ENCODE data around the gene DMRT2.
A peak's percentile ranks its signal among the peaks of the same experiment; 100 is the strongest.

The DMRT2 gene

DNA sequence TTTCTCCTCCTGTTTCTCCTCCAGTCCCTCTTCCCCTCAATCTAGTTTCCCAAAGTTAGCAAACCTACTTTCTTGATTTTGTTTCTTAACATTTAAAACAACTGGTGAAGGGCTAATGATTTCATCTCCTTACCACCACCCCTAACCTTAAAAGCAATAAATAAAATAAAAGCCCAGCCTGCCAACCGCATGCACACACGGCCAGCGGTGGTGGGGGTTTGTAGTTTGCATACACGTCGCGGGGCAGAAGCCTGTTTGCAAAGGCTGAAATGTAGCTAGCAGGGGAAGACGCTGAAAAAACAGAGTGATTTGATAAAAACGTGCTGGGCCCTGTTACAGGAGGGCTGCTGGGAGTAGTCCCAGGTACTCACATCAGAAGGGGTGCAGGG is 1.9 kb upstream of the DMRT2 start:
- no peak for DNase-seq

DNA sequence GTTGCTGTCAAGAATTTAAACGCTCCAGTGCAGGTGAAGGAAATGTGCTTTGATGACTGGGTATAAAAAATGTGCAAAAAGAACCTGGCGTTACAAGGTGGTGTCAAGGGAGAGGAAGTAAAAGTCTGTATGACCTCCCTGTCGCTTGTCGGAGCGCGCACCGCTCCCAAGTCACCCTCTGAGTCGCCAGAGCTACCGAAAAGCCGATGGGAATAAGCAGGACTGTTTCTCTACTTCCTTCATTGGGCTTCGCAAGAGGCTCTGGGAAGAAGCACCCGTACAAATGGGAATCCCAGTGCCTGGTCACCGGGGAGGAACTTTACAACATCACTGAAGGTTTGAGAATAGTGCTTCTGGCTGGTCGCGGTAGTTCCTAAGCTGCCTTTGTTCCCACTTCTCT is 1.3 kb upstream of the DMRT2 start:
- no peak for DNase-seq

DNA sequence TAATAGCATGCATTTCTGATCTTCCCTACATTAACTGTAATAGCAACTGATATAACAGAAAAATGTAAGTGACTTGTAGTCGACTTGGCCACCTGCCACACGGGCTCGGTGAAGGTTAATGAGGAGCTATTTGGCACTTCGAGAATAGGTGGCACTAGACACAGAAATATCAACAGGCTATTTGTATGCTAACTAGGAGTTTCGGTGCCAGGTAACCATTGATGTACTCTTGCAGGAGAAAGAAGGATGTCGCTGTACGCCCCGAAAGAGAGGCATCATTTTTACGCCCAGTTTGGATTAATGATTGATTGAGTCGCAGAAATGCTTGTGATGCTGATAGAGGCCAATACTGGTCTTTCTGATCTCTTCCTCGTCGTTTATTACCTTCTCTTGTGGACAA is 516 bp upstream of the DMRT2 start:
- no peak for DNase-seq

DNA sequence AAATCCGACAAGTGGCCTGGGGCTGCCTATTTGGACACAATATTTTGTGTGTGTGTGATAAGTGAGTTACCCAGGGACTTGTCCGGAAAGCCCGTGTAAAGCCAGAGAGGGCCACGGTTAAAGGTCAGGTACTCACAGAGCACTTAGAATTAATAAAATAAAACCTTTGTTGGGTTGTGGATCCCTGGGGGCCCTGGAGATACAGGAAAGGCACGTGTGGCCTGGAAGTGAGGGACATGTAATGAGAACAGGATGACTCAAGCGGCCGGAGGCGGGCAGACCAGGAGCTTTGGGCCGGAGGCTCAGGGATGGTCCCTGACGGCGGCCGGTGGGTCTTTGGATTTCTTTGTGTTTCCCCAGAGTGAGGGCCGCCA is 1.0 kb downstream of the DMRT2 start:
- DNase-seq: no peak

GRCh38 chr9:1051584-1052275 is 1.6 kb downstream of the DMRT2 start:
- DNase-seq: peak; percentile 32

GRCh38 chr9:1052365-1053281 is 2.5 kb downstream of the DMRT2 start:
- DNase-seq: no peak

DNA sequence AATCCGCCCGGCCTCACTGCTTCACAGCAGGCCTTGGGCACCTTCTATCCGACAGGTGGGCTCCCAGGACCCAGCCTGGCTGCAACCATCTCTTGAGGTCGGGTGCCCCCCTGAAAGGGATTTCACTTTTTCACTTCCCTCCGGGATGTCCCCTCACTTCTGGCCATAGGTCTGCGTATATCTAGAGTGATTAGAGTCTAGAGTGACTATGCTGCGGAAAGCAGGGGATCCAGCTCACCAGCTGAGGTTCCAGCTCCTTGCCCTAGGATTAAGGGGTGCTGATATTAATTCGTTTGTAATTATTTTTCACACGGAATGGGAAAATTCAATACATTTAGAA is 3.1 kb downstream of the DMRT2 start:
- no peak for DNase-seq

GRCh38 chr9:1053986-1054425 is 3.8 kb downstream of the DMRT2 start:
- DNase-seq: no peak

DNA sequence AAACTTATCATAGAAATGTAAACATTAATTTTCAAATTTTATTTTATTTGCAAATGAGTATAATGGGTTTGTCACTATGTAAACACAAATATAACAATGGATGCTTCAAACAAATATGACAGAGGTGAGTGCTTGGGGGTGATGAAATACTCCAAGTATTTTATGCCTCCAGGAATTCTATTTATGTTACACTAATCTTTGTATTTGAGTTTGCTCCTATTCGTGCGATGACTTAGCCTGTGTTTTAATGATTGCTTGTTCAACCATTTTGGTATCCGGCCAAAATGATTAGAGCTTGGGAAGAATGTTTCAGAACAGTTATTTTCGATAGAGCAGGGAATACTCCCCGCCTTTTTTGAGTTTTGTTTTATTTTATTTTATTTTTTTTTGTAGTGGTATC is 5.0 kb downstream of the DMRT2 start:
- no peak for DNase-seq

- DNase-seq: no peak
These were observed 7.8 kb downstream of the DMRT2 start for GRCh38 chr9:1057910-1058309.

- no peak for DNase-seq
These were observed 8.8 kb downstream of the DMRT2 start for GRCh38 chr9:1058826-1059487.

DNA sequence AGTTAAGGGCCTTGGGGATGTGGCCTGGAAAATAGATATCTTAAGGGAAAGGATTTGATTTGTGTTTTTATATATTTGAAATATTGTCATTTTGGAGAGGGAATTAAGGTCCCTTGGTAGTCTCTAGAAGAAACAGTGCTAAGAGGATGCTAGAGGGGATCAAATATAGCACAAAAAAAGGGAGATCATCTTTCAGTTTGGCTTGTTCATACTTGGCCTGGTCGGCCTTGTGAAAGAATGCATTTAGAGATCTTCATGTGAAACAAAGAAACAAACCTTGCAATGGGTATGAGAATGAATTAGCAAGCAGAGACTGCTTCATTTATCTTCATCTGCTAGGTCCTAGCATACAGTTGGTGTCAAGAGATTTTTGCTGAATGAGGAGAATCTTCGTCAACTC is 15.0 kb downstream of the DMRT2 start:
- no peak for DNase-seq

DNA sequence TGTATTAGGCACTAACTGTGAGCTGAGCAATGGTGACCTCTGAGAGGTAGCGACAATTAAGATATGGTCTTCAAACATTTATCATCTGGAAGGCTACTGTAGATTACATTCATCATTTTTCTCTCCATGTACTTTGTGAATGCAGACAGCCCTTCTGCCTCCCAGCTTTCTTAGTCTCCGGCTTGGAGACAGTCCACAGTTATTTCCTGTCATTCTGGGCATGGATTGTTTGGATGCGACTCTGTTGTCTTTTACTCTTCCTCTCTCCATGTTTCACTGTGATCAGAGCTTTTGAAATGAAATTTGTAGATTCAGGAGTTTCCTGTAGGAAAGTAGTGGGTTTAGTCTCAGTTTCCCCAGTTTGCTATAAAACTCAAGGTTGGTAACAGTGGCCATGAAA is 20.5 kb downstream of the DMRT2 start:
- DNase-seq: no peak

- DNase-seq: no peak
These were observed 21.6 kb downstream of the DMRT2 start for GRCh38 chr9:1071730-1072129.

- no peak for DNase-seq
These were observed 23.3 kb downstream of the DMRT2 start for GRCh38 chr9:1073497-1073896.

- no peak for DNase-seq
These were observed 27.5 kb downstream of the DMRT2 start for GRCh38 chr9:1077616-1078015.

DNA sequence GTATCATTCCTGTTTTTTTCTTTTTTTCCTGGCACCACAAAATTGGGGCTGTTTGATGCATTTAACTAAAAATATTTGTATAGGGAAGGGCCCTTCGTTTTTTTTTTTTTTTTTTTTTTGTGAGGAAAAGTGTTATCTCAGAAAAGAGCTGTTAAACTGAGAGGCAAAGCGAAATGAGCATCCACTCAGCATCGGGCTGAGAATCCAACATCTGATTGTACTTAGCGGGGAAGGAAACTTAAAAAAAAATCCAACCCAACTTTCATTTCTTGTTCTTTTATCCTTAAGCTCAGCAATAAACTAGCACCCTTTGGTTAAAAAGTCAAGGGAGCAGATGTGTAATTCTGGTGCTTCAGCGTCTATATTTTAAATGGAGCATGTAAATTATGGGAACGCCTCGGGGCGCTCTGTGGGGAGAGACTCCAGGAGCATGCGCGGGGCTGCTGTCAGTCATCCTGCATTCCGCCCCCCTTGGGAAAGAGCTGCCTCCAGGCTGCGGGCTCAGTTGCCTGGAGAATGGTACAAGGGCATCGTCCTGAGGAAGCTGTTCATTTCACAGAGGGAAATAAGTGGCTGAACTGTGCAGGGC is 33.3 kb downstream of the DMRT2 start:
- peak; percentile 60 for DNase-seq

- no peak for DNase-seq
These were observed 34.9 kb downstream of the DMRT2 start for GRCh38 chr9:1085086-1085485.

DNA sequence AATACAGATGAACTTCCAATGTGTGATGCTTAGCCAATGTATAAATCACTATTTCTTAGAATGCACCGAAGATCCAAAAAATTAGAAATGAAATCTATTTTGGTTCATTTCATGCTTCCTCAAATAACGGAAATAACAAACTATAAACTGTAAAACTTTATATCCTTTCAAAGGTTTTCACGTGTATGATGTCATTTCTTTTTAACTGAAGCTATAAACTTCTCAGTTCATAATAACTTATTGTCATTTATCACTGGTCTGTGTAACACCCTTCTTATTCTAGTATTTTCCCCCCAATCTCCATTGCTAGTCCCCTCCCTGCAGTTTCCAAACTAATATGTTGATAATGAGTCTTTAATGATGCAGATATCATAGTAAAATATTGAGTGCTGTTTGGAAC is 36.4 kb downstream of the DMRT2 start:
- DNase-seq: no peak

DNA sequence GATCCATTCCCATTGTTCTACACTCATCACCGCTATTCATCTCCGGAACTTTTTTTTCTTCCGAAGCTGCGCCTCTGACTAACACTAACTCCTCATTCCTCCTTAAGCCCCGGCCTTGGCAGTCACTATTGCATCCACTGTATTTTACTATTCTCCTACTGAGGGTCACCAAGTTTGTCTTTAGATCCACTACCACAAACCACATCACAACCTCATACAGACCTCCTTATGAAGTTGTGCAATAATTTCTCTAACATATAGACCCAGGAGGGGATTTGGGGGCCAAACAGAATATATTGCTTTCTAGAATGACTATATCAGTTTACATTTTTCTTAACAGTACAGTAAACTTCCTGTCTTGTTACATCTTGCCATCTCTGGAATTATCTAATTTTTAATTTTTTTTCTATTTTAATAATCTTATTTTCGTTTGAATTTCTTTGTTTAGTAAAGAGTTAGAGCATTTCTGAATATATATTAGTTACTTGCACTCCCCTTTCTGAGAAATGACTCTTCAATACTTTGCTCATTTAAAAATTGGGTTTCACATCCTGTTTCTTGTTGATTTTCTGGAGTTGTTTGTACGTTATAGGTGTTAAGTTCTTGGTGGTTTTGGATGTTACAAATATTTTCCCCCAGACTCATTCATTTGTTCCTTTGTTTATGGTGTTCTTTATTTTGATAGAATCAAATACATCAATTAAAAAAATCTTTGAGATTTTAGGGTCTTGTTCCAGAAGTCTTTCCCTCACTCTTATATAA is 37.1 kb downstream of the DMRT2 start:
- DNase-seq: no peak

DNA sequence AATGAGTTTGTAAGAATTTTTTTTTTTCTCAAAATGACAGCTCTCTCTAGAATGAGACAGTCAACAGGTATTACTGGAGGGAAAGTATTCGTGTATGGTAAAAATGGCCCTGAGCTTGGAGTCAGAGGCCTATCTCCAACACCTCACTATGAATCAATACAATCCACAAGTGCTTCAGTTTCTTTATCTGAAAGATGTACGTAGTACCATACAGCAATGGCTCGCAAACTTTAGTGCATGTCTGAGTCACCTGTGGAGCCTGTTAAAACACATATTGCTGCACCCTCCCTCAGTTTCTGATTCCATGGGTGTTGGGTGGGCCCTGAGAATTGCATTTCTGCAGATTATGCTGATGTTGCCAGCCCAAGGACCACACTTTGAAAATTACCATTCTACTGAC is 44.6 kb downstream of the DMRT2 start:
- no peak for DNase-seq

DNA sequence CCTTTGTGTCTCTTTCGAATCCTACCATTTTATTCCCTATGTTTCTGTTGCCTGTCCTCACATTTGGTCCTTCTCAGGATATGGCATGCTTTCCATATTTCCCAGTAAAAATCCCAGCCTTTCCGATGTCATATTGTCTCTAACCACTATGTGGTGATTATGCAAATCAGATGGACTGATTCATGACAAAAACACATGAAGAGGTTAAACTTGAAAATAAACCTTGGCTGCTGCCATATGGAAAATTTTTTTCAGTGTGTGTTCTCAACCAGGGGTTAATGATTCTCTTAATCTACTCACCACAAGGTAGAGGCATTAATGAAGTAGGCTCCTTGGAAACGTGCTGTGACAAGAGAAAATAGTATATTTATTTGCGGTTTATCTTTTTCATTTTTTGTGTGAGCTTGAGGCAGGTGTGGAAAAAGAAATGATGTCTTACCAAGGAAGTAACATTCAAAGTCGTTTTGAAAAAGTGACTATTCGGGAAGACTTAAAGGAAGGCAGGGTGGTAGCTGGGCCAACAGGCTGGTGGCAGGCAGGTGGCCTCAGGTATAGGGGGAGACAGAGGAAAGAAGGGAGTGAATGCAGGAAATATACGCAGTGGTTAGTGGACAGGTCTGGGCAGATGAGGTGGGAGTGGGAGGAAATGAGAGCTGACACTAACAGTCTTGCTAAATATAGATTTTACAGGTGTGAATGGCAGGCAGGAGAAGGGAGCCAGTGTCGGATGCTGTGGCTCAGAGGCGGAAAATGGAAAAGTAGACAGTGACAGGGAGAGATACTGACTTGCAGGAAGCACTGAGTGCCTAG is 46.2 kb downstream of the DMRT2 start:
- DNase-seq: no peak
